ENCODE data around the gene NR1H2. TPM values are rescaled to one million over a fixed set of nuclear protein-coding genes. Genes with fewer than 3 reads are reported as not detected.
A peak's percentile ranks its signal among the peaks of the same experiment; 100 is the strongest.

NR1H2 gene
- total and polyA plus RNA-seq, 2 experiments from 2014 or later: 32.9 to 70.2 TPM

DNA sequence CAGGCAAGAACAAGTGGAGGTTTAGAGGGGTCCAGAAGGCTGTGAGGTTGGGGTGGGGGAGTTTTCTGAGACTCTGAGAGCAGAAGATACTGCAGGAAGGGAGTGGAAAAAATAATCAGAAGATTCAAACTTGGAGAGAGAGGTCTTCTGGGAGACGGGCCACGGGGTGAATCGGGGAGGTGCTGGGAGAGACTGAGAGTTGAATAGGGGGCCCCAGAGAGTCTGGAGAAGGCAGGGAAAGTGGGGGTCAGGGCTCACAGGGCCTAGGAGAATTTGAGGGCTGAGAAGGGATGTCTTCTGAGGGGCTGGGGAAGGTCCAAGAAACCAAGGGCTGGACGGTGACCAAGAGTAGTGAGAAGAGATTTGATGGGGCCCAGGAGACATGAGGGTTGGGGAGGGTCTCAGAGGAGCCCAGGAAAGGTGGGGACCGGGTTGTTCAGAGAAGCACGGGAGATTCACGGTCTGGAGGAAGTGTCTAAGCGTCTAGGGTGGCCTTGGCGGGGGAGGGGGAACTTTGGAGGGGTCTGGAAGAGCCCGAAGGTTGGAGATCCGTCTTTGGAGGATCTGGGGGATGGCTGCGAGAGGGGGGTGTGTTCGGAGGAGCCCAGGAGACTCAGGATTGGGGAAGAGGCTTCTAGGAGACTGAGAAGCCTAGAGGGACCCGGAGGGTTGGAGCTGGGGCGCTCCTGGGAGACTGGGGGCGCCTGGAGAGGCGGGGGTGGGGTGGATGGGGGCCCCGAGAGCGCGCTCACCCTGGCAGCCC, 48.6 kb upstream of the NR1H2 start (continued):
- TF ChIP-seq NANOG (IDR thresholded peaks at IDR 0.05; ENCODE audit: borderline replicate concordance) (no peak), ZNF331 (CRISPR knock-in tag; IDR thresholded peaks at IDR 0.05; ENCODE audit: low read depth) (no peak), EZH2 (IDR thresholded peaks at IDR 0.05; ENCODE audit: low read depth, unreplicated experiment) (no peak), EZH2phosphoT487 (IDR thresholded peaks at IDR 0.05; ENCODE audit: unreplicated experiment) (no peak), ZNF114 (CRISPR knock-in tag; IDR thresholded peaks at IDR 0.05) (no peak), POLR2AphosphoS5 (IDR thresholded peaks at IDR 0.05; ENCODE audit: low read depth) (no peak)

DNA sequence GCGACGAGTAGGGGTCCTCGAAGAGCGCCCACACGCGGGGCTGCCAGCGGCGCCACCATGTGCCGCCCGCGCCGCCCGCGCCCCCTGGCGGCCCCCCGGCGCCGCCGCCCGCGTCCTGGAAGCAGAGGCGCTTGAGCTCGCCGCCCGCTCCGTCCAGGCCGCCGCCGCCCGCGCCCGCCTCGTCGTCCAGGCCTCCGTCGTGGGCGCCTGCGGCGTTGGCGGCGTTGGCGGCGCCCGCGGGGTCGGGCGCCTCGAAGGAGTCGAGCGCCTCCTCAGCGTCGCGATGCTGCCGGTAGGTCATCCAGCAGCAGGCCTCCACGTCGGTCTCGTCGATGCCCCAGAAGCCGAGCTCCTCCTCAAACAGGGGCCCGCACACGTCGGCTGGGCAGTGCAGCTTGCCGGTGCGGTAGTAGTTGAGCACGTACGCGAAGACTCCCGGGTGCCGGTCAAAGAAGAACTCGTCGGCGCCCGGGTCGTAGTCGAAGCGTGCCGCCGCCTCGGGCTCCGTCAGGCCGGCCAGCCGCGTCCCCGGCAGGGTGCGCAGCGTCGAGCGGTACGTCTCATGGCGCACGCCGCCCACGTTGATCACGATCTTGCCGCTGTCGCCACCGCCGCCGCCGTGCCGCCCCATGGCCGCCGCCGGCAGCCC, 47.9 kb upstream of the NR1H2 start:
- Histone ChIP-seq H3K27ac (ENCODE audit: low read depth) (no peak overlapping the region), H3K27me3 (ENCODE audit: insufficient read depth) (peaks cover 25% of the 10 kb centered on the region), H3K4me2 (peak overlapping the region; percentile 76), H3K4me3 (peak overlapping the region; percentile 86), H2AFZ (no peak overlapping the region), H3K79me2 (replicated peaks; ENCODE audit: insufficient read depth) (peaks cover 16% of the 10 kb centered on the region), H3K36me3 (ENCODE audit: insufficient read depth) (no peaks in the 10 kb centered on the region), H4K20me1 (replicated peaks; ENCODE audit: insufficient read depth) (peaks cover 17% of the 10 kb centered on the region; the same call in 1 of the 2 replicates), H3K4me1 (ENCODE audit: insufficient read depth) (peaks cover 35% of the 10 kb centered on the region), H3K9me2 (ENCODE audit: insufficient read depth) (no peaks in the 10 kb centered on the region), H3F3A (replicated peaks; ENCODE audit: low read depth) (peaks cover 24% of the 10 kb centered on the region)
- no peak overlapping the region for H3K4me3 Mint-ChIP-seq
- H3K27ac Mint-ChIP-seq: no peak overlapping the region
- ATAC-seq (no peak), DNase-seq (ENCODE audit: low spot score) (peak; percentile 64)
- H3K36me3 Mint-ChIP-seq (ENCODE audit: low read depth): peaks cover 51% of the 10 kb centered on the region
- TF ChIP-seq, protein P1, sequence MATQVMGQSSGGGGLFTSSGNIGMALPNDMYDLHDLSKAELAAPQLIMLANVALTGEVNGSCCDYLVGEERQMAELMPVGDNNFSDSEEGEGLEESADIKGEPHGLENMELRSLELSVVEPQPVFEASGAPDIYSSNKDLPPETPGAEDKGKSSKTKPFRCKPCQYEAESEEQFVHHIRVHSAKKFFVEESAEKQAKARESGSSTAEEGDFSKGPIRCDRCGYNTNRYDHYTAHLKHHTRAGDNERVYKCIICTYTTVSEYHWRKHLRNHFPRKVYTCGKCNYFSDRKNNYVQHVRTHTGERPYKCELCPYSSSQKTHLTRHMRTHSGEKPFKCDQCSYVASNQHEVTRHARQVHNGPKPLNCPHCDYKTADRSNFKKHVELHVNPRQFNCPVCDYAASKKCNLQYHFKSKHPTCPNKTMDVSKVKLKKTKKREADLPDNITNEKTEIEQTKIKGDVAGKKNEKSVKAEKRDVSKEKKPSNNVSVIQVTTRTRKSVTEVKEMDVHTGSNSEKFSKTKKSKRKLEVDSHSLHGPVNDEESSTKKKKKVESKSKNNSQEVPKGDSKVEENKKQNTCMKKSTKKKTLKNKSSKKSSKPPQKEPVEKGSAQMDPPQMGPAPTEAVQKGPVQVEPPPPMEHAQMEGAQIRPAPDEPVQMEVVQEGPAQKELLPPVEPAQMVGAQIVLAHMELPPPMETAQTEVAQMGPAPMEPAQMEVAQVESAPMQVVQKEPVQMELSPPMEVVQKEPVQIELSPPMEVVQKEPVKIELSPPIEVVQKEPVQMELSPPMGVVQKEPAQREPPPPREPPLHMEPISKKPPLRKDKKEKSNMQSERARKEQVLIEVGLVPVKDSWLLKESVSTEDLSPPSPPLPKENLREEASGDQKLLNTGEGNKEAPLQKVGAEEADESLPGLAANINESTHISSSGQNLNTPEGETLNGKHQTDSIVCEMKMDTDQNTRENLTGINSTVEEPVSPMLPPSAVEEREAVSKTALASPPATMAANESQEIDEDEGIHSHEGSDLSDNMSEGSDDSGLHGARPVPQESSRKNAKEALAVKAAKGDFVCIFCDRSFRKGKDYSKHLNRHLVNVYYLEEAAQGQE (IDR thresholded peaks at IDR 0.05; ENCODE audit: unreplicated experiment): no peak
- TF ChIP-seq, protein P2, sequence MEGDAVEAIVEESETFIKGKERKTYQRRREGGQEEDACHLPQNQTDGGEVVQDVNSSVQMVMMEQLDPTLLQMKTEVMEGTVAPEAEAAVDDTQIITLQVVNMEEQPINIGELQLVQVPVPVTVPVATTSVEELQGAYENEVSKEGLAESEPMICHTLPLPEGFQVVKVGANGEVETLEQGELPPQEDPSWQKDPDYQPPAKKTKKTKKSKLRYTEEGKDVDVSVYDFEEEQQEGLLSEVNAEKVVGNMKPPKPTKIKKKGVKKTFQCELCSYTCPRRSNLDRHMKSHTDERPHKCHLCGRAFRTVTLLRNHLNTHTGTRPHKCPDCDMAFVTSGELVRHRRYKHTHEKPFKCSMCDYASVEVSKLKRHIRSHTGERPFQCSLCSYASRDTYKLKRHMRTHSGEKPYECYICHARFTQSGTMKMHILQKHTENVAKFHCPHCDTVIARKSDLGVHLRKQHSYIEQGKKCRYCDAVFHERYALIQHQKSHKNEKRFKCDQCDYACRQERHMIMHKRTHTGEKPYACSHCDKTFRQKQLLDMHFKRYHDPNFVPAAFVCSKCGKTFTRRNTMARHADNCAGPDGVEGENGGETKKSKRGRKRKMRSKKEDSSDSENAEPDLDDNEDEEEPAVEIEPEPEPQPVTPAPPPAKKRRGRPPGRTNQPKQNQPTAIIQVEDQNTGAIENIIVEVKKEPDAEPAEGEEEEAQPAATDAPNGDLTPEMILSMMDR (conservative IDR thresholded peaks at IDR 0.05; ENCODE audit: low read depth in 2 of 2): peak in 1 of 2 experiments; percentile 44; a peak in 2 of 4 replicates
- no peak for TF ChIP-seq EZH2phosphoT487 (IDR thresholded peaks at IDR 0.05; ENCODE audit: unreplicated experiment)
- TF ChIP-seq, protein P3, sequence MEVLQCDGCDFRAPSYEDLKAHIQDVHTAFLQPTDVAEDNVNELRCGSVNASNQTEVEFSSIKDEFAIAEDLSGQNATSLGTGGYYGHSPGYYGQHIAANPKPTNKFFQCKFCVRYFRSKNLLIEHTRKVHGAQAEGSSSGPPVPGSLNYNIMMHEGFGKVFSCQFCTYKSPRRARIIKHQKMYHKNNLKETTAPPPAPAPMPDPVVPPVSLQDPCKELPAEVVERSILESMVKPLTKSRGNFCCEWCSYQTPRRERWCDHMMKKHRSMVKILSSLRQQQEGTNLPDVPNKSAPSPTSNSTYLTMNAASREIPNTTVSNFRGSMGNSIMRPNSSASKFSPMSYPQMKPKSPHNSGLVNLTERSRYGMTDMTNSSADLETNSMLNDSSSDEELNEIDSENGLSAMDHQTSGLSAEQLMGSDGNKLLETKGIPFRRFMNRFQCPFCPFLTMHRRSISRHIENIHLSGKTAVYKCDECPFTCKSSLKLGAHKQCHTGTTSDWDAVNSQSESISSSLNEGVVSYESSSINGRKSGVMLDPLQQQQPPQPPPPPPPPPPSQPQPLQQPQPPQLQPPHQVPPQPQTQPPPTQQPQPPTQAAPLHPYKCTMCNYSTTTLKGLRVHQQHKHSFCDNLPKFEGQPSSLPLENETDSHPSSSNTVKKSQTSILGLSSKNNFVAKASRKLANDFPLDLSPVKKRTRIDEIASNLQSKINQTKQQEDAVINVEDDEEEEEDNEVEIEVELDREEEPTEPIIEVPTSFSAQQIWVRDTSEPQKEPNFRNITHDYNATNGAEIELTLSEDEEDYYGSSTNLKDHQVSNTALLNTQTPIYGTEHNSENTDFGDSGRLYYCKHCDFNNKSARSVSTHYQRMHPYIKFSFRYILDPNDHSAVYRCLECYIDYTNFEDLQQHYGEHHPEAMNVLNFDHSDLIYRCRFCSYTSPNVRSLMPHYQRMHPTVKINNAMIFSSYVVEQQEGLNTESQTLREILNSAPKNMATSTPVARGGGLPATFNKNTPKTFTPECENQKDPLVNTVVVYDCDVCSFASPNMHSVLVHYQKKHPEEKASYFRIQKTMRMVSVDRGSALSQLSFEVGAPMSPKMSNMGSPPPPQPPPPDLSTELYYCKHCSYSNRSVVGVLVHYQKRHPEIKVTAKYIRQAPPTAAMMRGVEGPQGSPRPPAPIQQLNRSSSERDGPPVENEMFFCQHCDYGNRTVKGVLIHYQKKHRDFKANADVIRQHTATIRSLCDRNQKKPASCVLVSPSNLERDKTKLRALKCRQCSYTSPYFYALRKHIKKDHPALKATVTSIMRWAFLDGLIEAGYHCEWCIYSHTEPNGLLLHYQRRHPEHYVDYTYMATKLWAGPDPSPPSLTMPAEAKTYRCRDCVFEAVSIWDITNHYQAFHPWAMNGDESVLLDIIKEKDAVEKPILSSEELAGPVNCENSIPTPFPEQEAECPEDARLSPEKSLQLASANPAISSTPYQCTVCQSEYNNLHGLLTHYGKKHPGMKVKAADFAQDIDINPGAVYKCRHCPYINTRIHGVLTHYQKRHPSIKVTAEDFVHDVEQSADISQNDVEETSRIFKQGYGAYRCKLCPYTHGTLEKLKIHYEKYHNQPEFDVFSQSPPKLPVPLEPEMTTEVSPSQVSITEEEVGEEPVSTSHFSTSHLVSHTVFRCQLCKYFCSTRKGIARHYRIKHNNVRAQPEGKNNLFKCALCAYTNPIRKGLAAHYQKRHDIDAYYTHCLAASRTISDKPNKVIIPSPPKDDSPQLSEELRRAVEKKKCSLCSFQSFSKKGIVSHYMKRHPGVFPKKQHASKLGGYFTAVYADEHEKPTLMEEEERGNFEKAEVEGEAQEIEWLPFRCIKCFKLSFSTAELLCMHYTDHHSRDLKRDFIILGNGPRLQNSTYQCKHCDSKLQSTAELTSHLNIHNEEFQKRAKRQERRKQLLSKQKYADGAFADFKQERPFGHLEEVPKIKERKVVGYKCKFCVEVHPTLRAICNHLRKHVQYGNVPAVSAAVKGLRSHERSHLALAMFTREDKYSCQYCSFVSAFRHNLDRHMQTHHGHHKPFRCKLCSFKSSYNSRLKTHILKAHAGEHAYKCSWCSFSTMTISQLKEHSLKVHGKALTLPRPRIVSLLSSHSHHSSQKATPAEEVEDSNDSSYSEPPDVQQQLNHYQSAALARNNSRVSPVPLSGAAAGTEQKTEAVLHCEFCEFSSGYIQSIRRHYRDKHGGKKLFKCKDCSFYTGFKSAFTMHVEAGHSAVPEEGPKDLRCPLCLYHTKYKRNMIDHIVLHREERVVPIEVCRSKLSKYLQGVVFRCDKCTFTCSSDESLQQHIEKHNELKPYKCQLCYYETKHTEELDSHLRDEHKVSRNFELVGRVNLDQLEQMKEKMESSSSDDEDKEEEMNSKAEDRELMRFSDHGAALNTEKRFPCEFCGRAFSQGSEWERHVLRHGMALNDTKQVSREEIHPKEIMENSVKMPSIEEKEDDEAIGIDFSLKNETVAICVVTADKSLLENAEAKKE (CRISPR knock-in tag; IDR thresholded peaks at IDR 0.05): no peak
- H3K27me3 Mint-ChIP-seq (ENCODE audit: insufficient read depth, low read depth, poor library complexity): peaks cover 22% of the 10 kb centered on the region
- H3K9me3 Mint-ChIP-seq: peaks cover 80% of the 10 kb centered on the region
- no peaks in the 10 kb centered on the region for H3K4me1 Mint-ChIP-seq

Measured in GM23338 (cell line).